Erythroblast (primary cell): Measurements from ENCODE around the gene METTL17.

Source experiments
- GATA1 ChIP-seq: IDR thresholded peaks from 2 replicates; pipeline ENCODE4 v1.6.1; 2011; ENCODE audit warnings: low read depth, mild to moderate bottlenecking, control low read depth, low read length, moderate library complexity
- POLR2A ChIP-seq: IDR thresholded peaks from 2 replicates; pipeline ENCODE4 v1.6.1; 2011; ENCODE audit warnings: mild to moderate bottlenecking, low read length

GRCh38 chr14:21001218-21001617 lies 11.4 kb downstream of the METTL17 start:
- TF ChIP-seq POLR2A = no peak
- no peak for TF ChIP-seq GATA1
